HG03060 (cell line): ENCODE data around the gene TSR3.
A peak's percentile ranks its signal among the peaks of the same experiment; 100 is the strongest.

Experiments used
- ATAC-seq: cut with Tn5 transposase; IDR thresholded peaks from one replicate; pipeline ENCODE4 v1.9.1; 2021; ENCODE audit warnings: low read depth, moderate number of reproducible peaks; ENCODE audit not compliant: unreplicated experiment

The TSR3 gene

DNA sequence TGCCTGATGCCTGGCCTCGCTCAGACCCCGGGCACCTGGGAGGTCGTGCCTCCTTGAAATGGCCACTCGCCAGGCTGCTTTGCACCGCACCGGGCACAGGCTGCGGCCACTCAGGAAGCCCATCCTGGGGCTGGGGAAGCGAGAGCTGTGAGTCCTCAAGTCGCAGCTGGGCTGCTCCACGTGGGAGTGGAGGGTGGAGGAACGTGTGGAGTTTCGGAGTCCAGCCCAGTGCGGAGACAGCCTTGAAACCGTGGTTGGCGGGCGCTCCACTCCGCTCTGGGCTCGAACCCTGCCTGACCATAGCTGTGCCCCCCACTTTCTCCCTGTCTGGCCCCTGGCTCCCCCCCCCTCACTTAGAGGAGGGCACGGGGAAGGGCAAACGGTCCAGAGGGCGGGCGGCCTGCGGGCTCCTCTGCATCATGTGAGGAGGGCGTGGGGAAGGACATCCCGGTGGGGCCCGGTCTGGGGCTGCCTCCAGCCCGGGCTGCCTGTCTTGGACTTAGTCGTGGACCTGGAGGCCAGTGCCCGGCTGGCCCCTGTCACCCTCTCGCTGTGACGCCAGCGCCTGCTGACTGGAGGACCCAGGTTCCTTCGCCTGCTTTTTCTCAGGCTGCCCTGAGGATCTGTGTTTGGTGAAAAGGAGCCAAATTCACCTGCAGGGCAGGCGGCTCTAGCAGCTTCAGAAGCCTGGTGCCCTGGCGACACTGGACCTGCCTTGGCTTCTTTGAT is 39.8 kb downstream of the TSR3 start:
- no peak for ATAC-seq

DNA sequence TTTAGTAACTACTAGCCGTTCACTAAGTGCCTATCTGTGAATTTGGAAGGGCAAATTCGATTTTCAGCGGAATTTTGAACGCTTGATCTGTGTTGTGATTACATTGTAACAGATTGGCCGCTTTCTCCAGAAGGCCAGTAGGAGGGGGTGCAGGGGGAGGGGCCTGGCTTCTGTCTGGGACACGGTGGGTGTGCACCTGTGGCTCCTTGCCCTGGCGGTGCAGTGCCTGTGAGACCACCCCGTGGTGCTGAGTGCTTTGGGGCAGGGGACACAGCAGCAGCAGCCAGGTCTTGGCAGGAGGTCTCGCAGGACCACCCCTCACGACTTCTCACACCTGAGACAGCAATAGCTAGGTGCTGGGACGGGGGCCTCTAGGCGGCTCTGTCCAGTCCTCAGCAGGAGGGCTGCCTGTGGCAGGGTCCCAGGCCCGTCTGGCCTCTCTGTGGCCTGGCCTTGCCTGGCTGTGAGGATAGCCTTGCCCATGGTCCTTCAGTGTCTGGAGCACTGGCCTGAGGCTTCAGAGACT is 40.4 kb downstream of the TSR3 start:
- ATAC-seq = no peak

- no peak for ATAC-seq
Measured at GRCh38 chr16:1310832-1311200, 40.9 kb downstream of the TSR3 start.

GRCh38 chr16:1309888-1310831 is 41.5 kb downstream of the TSR3 start:
- ATAC-seq = no peak

DNA sequence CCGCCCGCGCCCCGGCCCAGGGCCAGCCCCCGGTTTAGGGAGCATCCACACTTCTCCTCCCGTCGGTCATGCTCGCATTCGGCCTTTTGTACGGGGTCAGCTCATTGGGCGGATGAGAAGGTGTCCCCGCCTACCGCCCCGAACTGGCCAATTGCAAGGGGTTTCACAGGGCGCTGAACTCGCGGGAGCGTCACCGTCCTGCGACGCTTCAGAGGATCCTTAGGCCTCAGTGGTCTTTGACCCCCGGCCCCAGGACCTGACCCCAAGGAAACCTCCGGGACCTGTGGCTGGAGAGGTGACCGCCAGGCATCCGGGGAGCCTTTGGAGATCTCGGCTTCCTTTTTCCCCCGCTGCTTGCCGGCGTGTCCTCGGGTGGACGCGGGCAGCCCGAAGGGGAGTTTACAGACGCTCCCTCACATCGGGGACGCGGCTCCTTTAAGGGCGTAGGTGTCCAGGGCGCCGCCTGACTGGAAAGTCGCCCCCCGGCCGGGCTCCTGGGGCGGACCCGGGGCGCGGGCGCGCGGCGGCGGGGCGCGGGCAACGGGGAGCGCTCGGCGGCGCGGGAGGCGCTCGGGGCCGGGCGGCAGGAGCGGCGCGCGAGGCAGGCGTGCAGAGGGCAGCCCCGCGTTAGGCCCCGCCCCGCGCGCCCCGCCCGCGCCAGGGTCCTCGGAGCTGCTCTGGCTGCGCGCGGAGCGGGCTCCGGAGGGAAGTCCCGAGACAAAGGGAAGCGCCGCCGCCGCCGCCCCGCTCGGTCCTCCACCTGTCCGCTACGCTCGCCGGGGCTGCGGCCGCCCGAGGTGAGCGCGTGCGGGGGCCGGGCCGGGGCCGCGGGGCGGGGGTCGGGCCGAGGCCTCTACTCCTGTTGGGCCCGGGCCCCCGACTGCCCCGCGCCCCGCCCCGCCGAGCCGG is 42.4 kb downstream of the TSR3 start, which contains the start of gene UBE2I:
Gene UBE2I, plus strand, starts transcription at position 660 of the 909 bp plus-strand sequence. CDS start 4,395 bp downstream, outside the sequence.
- peak; percentile 61 for ATAC-seq

GRCh38 chr16:1308036-1308976 is 43.4 kb downstream of the TSR3 start:
- ATAC-seq = no peak

DNA sequence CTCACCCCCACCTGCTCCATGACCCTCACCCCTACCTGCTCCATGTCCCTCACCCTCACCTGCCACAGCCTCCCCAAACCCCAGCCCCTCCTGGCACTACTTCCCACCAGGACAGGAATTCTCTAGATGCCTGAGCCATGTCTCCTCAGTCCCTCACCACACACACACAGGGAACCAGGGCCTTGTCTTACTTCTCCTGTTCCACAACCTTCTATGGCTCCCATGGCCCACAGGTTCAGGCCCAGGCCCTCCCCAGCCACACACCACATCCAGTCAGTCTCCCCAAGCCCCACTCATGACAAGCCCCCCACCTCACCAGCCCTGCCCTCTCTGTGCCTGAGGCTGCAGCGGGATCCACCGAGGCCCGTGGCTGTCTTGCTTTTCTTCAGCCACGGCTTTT is 45.3 kb downstream of the TSR3 start:
- no peak for ATAC-seq

- no peak for ATAC-seq
Measured at GRCh38 chr16:1305823-1306222, 45.9 kb downstream of the TSR3 start.

- no peak for ATAC-seq
Measured at GRCh38 chr16:1301562-1301961, 50.1 kb downstream of the TSR3 start.

DNA sequence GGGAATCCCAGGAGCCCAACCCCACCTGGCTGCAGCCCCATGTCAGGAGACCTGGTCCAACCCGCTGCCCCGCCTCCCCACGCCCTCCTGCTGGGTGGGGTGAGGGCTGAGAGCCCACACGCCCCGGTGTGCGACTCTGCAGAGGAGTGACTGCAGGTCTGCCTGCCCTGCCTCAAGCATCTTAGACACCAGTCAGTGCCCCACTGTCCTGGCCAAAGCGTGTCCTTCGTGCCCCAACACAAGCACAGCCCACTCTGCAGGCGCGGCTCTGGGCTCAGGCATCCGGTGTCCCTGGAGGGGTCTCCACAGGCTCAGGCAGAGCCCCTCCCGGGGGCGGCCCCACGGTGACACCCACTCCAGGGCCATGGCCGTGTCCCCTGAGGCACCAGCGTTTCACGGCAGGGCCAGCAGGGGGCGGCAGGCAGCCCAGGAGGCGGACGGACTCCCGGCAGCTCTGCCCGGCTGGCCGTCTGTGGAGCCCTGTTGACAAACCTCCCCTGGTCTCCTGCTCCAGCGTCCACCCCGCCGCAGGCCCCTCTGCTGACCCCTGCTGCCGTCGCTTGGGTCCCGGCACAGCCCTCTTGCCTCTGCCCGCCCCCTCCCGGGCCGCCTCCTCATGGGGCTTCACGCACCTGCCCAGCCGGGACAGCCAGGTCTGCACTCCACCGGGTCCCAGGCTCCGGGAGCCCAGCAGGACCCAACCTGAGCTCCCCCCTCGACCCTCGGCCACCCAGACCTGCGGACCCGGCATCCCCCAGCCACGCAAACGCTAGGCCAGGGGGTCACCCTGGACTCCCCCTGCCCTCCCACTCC is 50.8 kb downstream of the TSR3 start:
- no peak for ATAC-seq

- no peak for ATAC-seq
Measured at GRCh38 chr16:1299868-1300203, 51.8 kb downstream of the TSR3 start.
